GM21529 (cell line): ENCODE data around the gene SLC7A1.

Experiments used
- ATAC-seq: cut with Tn5 transposase; IDR thresholded peaks from one replicate; pipeline ENCODE4 v1.9.1; 2021; ENCODE audit not compliant: unreplicated experiment

The SLC7A1 gene

DNA sequence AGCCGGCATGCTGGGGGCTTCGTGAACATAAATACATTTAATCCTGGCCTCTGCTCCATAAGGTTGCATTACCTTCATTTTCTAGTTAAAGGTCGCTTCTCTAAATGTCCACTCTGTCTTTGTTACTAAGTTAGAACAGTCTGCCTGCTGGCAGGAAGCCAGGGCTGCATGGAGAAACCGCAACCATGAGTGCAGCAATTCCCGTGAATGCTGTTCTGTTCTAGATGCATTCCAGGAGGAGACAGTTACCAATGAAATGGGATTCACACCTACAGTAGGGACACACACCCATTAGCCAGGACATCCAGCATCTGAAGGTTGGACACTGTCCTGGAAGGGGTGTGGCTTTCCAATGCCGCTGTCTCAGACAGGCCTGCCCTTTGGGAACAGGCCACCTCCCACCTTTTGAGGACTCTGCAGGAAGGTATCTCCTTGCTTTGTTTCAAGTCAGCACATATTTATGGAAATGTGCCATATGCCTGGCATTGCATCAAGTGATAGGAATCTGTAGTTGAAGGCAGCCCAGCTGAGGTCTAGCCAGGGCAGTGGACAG, 129.7 kb downstream of the SLC7A1 start:
- ATAC-seq: no peak

DNA sequence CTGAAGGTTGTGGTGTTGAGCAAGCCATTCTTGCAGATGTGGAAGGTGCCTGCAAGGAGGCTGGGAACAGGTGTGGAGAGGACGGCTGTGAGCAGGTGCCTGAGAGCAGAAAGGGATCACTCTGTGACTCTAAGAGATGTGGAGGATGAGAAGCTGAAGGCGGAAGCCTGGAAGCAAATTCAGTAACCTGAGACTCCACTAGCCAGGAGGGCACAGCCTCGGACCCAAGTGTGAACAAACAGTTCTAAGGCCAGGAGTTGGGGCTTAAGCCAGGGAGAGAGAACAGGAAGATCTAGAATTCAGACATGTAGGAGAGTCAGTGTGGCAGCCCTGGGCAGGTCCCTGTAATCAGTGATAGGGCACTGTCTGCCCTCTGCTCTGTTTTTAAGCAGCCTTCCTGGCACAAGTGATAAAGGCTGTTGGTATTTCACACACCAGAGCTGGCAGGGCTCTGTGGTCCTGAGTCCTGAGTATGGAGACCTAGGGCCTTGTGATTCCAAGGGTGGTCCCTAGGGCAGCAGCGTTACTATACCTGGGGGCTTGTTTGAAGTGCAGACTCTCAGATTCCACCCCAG, 131.3 kb downstream of the SLC7A1 start:
- ATAC-seq: no peak

DNA sequence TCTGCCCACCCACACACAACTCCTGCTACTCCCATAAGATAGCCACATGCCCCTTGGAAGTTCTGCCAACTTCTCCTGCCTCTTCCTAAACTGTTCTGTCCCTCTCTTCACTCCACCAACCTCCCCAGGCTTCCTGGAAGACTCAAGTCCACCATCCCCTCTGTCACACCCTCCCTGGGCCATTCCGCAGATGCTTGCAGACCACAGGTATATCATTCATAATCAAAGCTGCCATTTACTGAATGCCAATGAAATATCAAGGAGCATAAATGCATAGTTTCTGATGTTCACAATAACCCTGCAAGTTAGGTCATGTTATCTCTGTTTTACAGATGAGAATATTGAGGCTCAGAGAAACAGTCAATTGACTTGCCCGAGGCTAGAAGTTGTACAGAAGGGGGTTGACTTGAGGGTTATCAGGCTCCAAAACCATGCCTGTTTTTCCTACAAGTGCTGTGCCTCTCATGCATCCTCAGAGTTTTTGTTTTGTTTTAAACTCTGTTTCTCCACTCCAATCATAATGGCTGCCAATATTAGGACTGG, 135.6 kb downstream of the SLC7A1 start:
- ATAC-seq: no peak
